ENCODE data around the gene VAC14. TPM values are rescaled to one million over a fixed set of nuclear protein-coding genes. Genes with fewer than 3 reads are reported as not detected.

VAC14 gene
- total RNA-seq, 4 donors from 2014 or later: 31.1 to 47.0 (median 37.0) TPM

GRCh38 chr16:70713824-70714223 is 87.1 kb downstream of the VAC14 start:
- Histone ChIP-seq H3K4me3 (no peak overlapping the region), H3K4me1 (peaks cover 41 to 82% (median 78%) of the 10 kb centered on the region in 4 donors), H3K36me3 (no peaks in the 10 kb centered on the region), H3K27me3 (no peaks in the 10 kb centered on the region), H3K27ac (replicated peaks in 1 of 4) (peak overlapping the region; percentile 88 to 90 (median 89)), H3K9me3 (no peaks in the 10 kb centered on the region)
- 79% methylated on average over 7 of the region's 10 CpGs for WGBS
- TF ChIP-seq POLR2A (IDR thresholded peaks at IDR 0.05; ENCODE audit: low read depth) (no peak), POLR2AphosphoS5 (IDR thresholded peaks at IDR 0.05) (no peak), EP300 (IDR thresholded peaks at IDR 0.05) (no peak), CTCF (IDR thresholded peaks at IDR 0.05) (no peak)
- intact Hi-C loops (cut with DNase I): no loop called here
- DNase-seq (ENCODE audit: extremely low spot score): no peak

GRCh38 chr16:70713342-70713741 is 87.6 kb downstream of the VAC14 start:
- Histone ChIP-seq H3K36me3 (no peaks in the 10 kb centered on the region), H3K9me3 (no peaks in the 10 kb centered on the region), H3K4me1 (peaks cover 45 to 86% (median 82%) of the 10 kb centered on the region in 4 donors), H3K27me3 (no peaks in the 10 kb centered on the region), H3K4me3 (no peak overlapping the region), H3K27ac (replicated peaks in 1 of 4) (peak overlapping the region; percentile 88 to 90 (median 89))
- DNase-seq (ENCODE audit: extremely low spot score): no peak
- intact Hi-C loops (cut with DNase I): no loop called here
- TF ChIP-seq POLR2A (IDR thresholded peaks at IDR 0.05; ENCODE audit: low read depth) (no peak), POLR2AphosphoS5 (IDR thresholded peaks at IDR 0.05) (no peak), EP300 (IDR thresholded peaks at IDR 0.05) (no peak), CTCF (IDR thresholded peaks at IDR 0.05) (no peak)
- WGBS: 69% methylated on average over 5 of the region's 5 CpGs

GRCh38 chr16:70712942-70713341 is 88.0 kb downstream of the VAC14 start:
- Histone ChIP-seq H3K27me3 (no peaks in the 10 kb centered on the region), H3K27ac (replicated peaks in 1 of 4) (peak overlapping the region in 3 of 4 donors; percentile 88 to 90 (median 88)), H3K9me3 (no peaks in the 10 kb centered on the region), H3K36me3 (no peaks in the 10 kb centered on the region), H3K4me1 (peaks cover 45 to 90% (median 86%) of the 10 kb centered on the region in 4 donors), H3K4me3 (no peak overlapping the region)
- 78% methylated on average over 12 of the region's 12 CpGs for WGBS
- no peak for DNase-seq (ENCODE audit: extremely low spot score)
- TF ChIP-seq CTCF (IDR thresholded peaks at IDR 0.05) (no peak), POLR2AphosphoS5 (IDR thresholded peaks at IDR 0.05) (no peak), EP300 (IDR thresholded peaks at IDR 0.05) (no peak), POLR2A (IDR thresholded peaks at IDR 0.05; ENCODE audit: low read depth) (no peak)
- intact Hi-C loops (cut with DNase I): no loop called here

GRCh38 chr16:70712359-70712758 is 88.6 kb downstream of the VAC14 start:
- intact Hi-C loops (cut with DNase I): no loop called here
- DNase-seq (ENCODE audit: extremely low spot score): no peak
- TF ChIP-seq CTCF (IDR thresholded peaks at IDR 0.05) (no peak), EP300 (IDR thresholded peaks at IDR 0.05) (no peak), POLR2A (IDR thresholded peaks at IDR 0.05; ENCODE audit: low read depth) (no peak), POLR2AphosphoS5 (IDR thresholded peaks at IDR 0.05) (no peak)
- H3K9me3 ChIP-seq: no peaks in the 10 kb centered on the region
- no peaks in the 10 kb centered on the region for H3K36me3 ChIP-seq
- peak overlapping the region in 3 of 4 donors; percentile 19 to 90 (median 88) for H3K27ac ChIP-seq (replicated peaks in 1 of 4)
- 88% methylated on average over 11 of the region's 11 CpGs for WGBS
- no peak overlapping the region for H3K4me3 ChIP-seq
- no peaks in the 10 kb centered on the region for H3K27me3 ChIP-seq
- H3K4me1 ChIP-seq: peaks cover 49 to 96% (median 92%) of the 10 kb centered on the region in 4 donors

Measured in esophagus muscularis mucosa (tissue), 4 donors.